MCF 10A (cell line): Measurements from ENCODE around the gene GMDS. TPM values are rescaled to one million over a fixed set of nuclear protein-coding genes. Genes with fewer than 3 reads are reported as not detected.

Experiments used
- BruUV-seq: library from RNA; stranded (reverse); fragments of 400-500 nt; replicated peaks from 2 replicates; lab custom pipeline; 2021; lab: Mats Ljungman, UMichigan
- CTCF ChIA-PET: fragments of 300-600 bp; sonication (Branson Sonifier 250); formaldehyde crosslinking; extraction: SDS; loops from one replicate; lab custom pipeline; 2021; ENCODE audit warnings: antibody characterized with exemption, inconsistent platforms; lab: Yijun Ruan, JAX
- POLR2A ChIA-PET: fragments of 300-600, 350-650 bp; sonication (Branson Sonifier 250); formaldehyde crosslinking; extraction: SDS; loops from one replicate; lab custom pipeline; 2020; ENCODE audit warnings: antibody characterized with exemption, inconsistent platforms; lab: Yijun Ruan, JAX
- DNase-seq: peaks from one replicate; pipeline ENCODE4 v3.0.0-alpha.2; 2018; ENCODE audit not compliant: unreplicated experiment
- H3K27ac Mint-ChIP-seq: one replicate; pipeline ENCODE4 v1.8.0; 2022; ENCODE audit warnings: mild to moderate bottlenecking, low read depth, mixed read lengths; ENCODE audit not compliant: unreplicated experiment
- H3K27me3 Mint-ChIP-seq: one replicate; pipeline ENCODE4 v1.8.0; 2022; ENCODE audit warnings: mixed read lengths; ENCODE audit not compliant: insufficient read depth, unreplicated experiment
- H3K36me3 Mint-ChIP-seq: one replicate; pipeline ENCODE4 v1.8.0; 2022; ENCODE audit warnings: mild to moderate bottlenecking, moderate library complexity, mixed read lengths; ENCODE audit not compliant: insufficient read depth, unreplicated experiment
- H3K4me1 Mint-ChIP-seq: one replicate; pipeline ENCODE4 v1.8.0; 2022; ENCODE audit warnings: mixed read lengths; ENCODE audit not compliant: insufficient read depth, unreplicated experiment
- H3K4me3 Mint-ChIP-seq: one replicate; pipeline ENCODE4 v1.8.0; 2022; ENCODE audit warnings: mild to moderate bottlenecking, moderate library complexity, mixed read lengths; ENCODE audit not compliant: unreplicated experiment
- H3K9me3 Mint-ChIP-seq: one replicate; pipeline ENCODE4 v1.8.0; 2022; ENCODE audit warnings: mixed read lengths; ENCODE audit not compliant: unreplicated experiment
- intact Hi-C: fragments of 100-400 bp; cut with micrococcal nuclease; formaldehyde crosslinking; loops from 2 replicates; pipeline ENCODE4 v1.14.1; 2022
- total RNA-seq: library from RNA; stranded (reverse); gene quantifications from 2 replicates; pipeline ENCODE4 v1.2.3, GENCODE V29; 2022
- TF ChIP-seq, protein P1 (sequence below): fragments of 200-600 bp; IDR thresholded peaks from one replicate; pipeline ENCODE4 v1.8.0; 2022; ENCODE audit warnings: antibody characterized with exemption, mild to moderate bottlenecking; ENCODE audit not compliant: unreplicated experiment

Gene GMDS
- total RNA-seq, 1 experiment from 2014 or later = 24.9 TPM

GRCh38 chr6:2035826-2036709, 209.3 kb downstream of the GMDS start:
- Mint-ChIP-seq H3K4me3 (no peak overlapping the region), H3K27ac (no peak overlapping the region), H3K4me1 (peaks cover 6% of the 10 kb centered on the region), H3K9me3 (no peaks in the 10 kb centered on the region), H3K27me3 (no peaks in the 10 kb centered on the region), H3K36me3 (no peaks in the 10 kb centered on the region)
- no TSS peak for BruUV-seq
- no peak for DNase-seq
- CTCF ChIA-PET = interaction anchor here (0.6 to 1.0 kb wide), 2 partner anchors 38 to 729 kb away, joined by 3 to 6 read pairs; partner anchors contain the start of gene WRNIP1
- POLR2A ChIA-PET = interaction anchor here (0.6 to 0.7 kb wide), 2 partner anchors 78 to 409 kb away, joined by 3 to 5 read pairs; no protein-coding TSS in a partner anchor
- TF ChIP-seq, protein P1, sequence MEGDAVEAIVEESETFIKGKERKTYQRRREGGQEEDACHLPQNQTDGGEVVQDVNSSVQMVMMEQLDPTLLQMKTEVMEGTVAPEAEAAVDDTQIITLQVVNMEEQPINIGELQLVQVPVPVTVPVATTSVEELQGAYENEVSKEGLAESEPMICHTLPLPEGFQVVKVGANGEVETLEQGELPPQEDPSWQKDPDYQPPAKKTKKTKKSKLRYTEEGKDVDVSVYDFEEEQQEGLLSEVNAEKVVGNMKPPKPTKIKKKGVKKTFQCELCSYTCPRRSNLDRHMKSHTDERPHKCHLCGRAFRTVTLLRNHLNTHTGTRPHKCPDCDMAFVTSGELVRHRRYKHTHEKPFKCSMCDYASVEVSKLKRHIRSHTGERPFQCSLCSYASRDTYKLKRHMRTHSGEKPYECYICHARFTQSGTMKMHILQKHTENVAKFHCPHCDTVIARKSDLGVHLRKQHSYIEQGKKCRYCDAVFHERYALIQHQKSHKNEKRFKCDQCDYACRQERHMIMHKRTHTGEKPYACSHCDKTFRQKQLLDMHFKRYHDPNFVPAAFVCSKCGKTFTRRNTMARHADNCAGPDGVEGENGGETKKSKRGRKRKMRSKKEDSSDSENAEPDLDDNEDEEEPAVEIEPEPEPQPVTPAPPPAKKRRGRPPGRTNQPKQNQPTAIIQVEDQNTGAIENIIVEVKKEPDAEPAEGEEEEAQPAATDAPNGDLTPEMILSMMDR = no peak
- intact Hi-C loops = no loop called here

DNA sequence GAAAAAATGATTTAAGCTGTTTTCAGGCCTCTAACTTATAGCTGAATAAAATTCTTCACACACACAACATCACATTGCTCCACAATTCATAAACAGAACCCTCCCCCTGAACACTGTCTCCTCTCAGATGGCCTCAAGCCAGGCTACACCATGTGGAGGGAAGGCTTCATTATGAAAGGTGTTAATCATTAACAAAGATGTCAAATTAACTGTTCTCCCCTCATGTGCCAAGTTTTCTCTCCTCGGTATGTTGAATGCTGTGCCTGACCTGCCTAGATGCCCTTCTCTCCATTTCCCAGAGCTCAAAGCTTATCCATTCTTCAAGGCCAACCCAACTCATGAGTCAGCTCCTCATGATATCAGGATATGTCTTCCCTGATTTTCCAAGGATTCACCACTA, 210.4 kb downstream of the GMDS start:
- TF ChIP-seq, protein P1 = no peak
- ChIA-PET CTCF (interaction anchor here (1.0 to 1.1 kb wide), 2 partner anchors 39 to 89 kb away, joined by 3 to 5 read pairs; no protein-coding TSS in a partner anchor), POLR2A (no interaction called here)
- H3K9me3 Mint-ChIP-seq = no peaks in the 10 kb centered on the region
- H3K27me3 Mint-ChIP-seq = no peaks in the 10 kb centered on the region
- H3K4me1 Mint-ChIP-seq = peaks cover 6% of the 10 kb centered on the region
- intact Hi-C loops = no loop called here
- no peak overlapping the region for H3K4me3 Mint-ChIP-seq
- no peak overlapping the region for H3K27ac Mint-ChIP-seq
- no peaks in the 10 kb centered on the region for H3K36me3 Mint-ChIP-seq
- DNase-seq = no peak
- no TSS peak for BruUV-seq

- H3K27me3 Mint-ChIP-seq = no peaks in the 10 kb centered on the region
Measured at GRCh38 chr6:2034256-2034655, 211.1 kb downstream of the GMDS start.

GRCh38 chr6:2033544-2033943, 211.9 kb downstream of the GMDS start:
- CTCF ChIA-PET = no interaction called here
- Mint-ChIP-seq H3K36me3 (no peaks in the 10 kb centered on the region), H3K27me3 (no peaks in the 10 kb centered on the region), H3K27ac (no peak overlapping the region), H3K9me3 (no peaks in the 10 kb centered on the region), H3K4me3 (no peak overlapping the region), H3K4me1 (peaks cover 15% of the 10 kb centered on the region)
- no TSS peak for BruUV-seq
- TF ChIP-seq, protein P1 = no peak
- POLR2A ChIA-PET = no interaction called here
- DNase-seq = no peak
- intact Hi-C loops = no loop called here

More at GRCh38 chr6:2034256-2034655, 211.1 kb downstream of the GMDS start:
- TF ChIP-seq, protein P1 = no peak
- H3K4me3 Mint-ChIP-seq = no peak overlapping the region
- peaks cover 8% of the 10 kb centered on the region for H3K4me1 Mint-ChIP-seq
- no peaks in the 10 kb centered on the region for H3K36me3 Mint-ChIP-seq
- ChIA-PET POLR2A (no interaction called here), CTCF (interaction anchor here (1.1 kb wide), 1 partner anchor 88 kb away, joined by 5 read pairs; no protein-coding TSS in a partner anchor)
- DNase-seq = no peak
- H3K9me3 Mint-ChIP-seq = no peaks in the 10 kb centered on the region
- no TSS peak for BruUV-seq
- H3K27ac Mint-ChIP-seq = no peak overlapping the region
- intact Hi-C loops = no loop called here
